Measurements from ENCODE around the gene PODXL2. TPM values are rescaled to one million over a fixed set of nuclear protein-coding genes. Genes with fewer than 3 reads are reported as not detected.

PODXL2 gene
- total and polyA plus RNA-seq, 2 experiments from 2014 or later, result 18.4 to 57.6 TPM

- Histone ChIP-seq H4K20me1 (replicated peaks; ENCODE audit: insufficient read depth) (no peaks in the 10 kb centered on the region), H3K4me1 (ENCODE audit: insufficient read depth) (peaks cover 9% of the 10 kb centered on the region; the same call in 1 of the 2 replicates), H3K27ac (ENCODE audit: low read depth) (no peak overlapping the region), H3K4me3 (no peak overlapping the region), H3K4me2 (no peak overlapping the region), H3K27me3 (ENCODE audit: insufficient read depth) (no peaks in the 10 kb centered on the region), H3K79me2 (replicated peaks; ENCODE audit: insufficient read depth) (no peaks in the 10 kb centered on the region), H3K36me3 (ENCODE audit: insufficient read depth) (no peaks in the 10 kb centered on the region), H3K9me2 (ENCODE audit: insufficient read depth) (no peaks in the 10 kb centered on the region), H3F3A (replicated peaks; ENCODE audit: low read depth) (no peaks in the 10 kb centered on the region), H2AFZ (no peak overlapping the region)
- Mint-ChIP-seq H3K27me3 (ENCODE audit: insufficient read depth, low read depth, poor library complexity) (peaks cover 8% of the 10 kb centered on the region), H3K4me1 (peaks cover 21% of the 10 kb centered on the region), H3K9me3 (no peaks in the 10 kb centered on the region), H3K27ac (no peak overlapping the region), H3K4me3 (no peak overlapping the region), H3K36me3 (ENCODE audit: low read depth) (peaks cover 10% of the 10 kb centered on the region)
- TF ChIP-seq ZNF462 (CRISPR knock-in tag; IDR thresholded peaks at IDR 0.05) (no peak), POLR2AphosphoS5 (IDR thresholded peaks at IDR 0.05; ENCODE audit: low read depth) (no peak), NANOG (IDR thresholded peaks at IDR 0.05; ENCODE audit: borderline replicate concordance) (no peak), EZH2 (IDR thresholded peaks at IDR 0.05; ENCODE audit: low read depth, unreplicated experiment) (no peak), JUNB (IDR thresholded peaks at IDR 0.05; ENCODE audit: unreplicated experiment) (no peak), ETS1 (IDR thresholded peaks at IDR 0.05) (no peak), ZNF331 (CRISPR knock-in tag; IDR thresholded peaks at IDR 0.05; ENCODE audit: low read depth) (no peak), EZH2phosphoT487 (IDR thresholded peaks at IDR 0.05; ENCODE audit: unreplicated experiment) (no peak), CREB1 (CRISPR knock-in tag; IDR thresholded peaks at IDR 0.05; ENCODE audit: low read depth) (no peak), CTCF (conservative IDR thresholded peaks at IDR 0.05; ENCODE audit: low read depth in 2 of 2) (no peak), REST (IDR thresholded peaks at IDR 0.05; ENCODE audit: unreplicated experiment) (no peak), STAT1 (IDR thresholded peaks at IDR 0.05; ENCODE audit: unreplicated experiment) (no peak), ZNF114 (CRISPR knock-in tag; IDR thresholded peaks at IDR 0.05) (no peak)
- DNase-seq (ENCODE audit: low spot score) (no peak), ATAC-seq (no peak)
Observed at GRCh38 chr3:127646501-127647046, 17.6 kb downstream of the PODXL2 start.
